Ectodermal cell (in vitro differentiated cells): ENCODE results near the gene C11orf91. TPM values are rescaled to one million over a fixed set of nuclear protein-coding genes. Genes with fewer than 3 reads are reported as not detected.

Experiments
- H3K27ac ChIP-seq: 2 replicates; pipeline ENCODE4 v1.7.0; 2013; ENCODE audit warnings: mild to moderate bottlenecking, low read depth, low read length; ENCODE audit not compliant: insufficient read depth, poor library complexity, severe bottlenecking
- H3K27me3 ChIP-seq: 2 replicates; pipeline ENCODE4 v1.7.0; 2013; ENCODE audit warnings: mild to moderate bottlenecking, low read length; ENCODE audit not compliant: insufficient read depth, control insufficient read depth, poor library complexity, severe bottlenecking
- H3K36me3 ChIP-seq: one replicate; pipeline ENCODE4 v1.7.0; 2013; ENCODE audit warnings: low read length; ENCODE audit not compliant: control insufficient read depth, insufficient read depth
- H3K4me1 ChIP-seq: one replicate; pipeline ENCODE4 v1.7.0; 2013; ENCODE audit warnings: low read length; ENCODE audit not compliant: control insufficient read depth, insufficient read depth
- H3K4me3 ChIP-seq: 2 replicates; pipeline ENCODE4 v1.7.0; 2013; ENCODE audit warnings: low read depth, low read length, control low read depth; ENCODE audit not compliant: insufficient read depth
- H3K9me3 ChIP-seq: 2 replicates; pipeline ENCODE4 v1.7.0; 2013; ENCODE audit warnings: mild to moderate bottlenecking, low read length, moderate library complexity; ENCODE audit not compliant: control insufficient read depth
- WGBS, 2 experiments: methylation state at CpG; one replicate each; pipeline ENCODE4 v1.1.7; 2013; ENCODE audit warnings: missing lambda C conversion rate in 2 of 2; 5-methylcytosine and 5-hydroxymethylcytosine counted together
- polyA plus RNA-seq, 4 experiments: library from polyadenylated mRNA; stranded (reverse); fragments of 50-300 nt; gene quantifications; one replicate each; pipeline ENCODE4 v1.2.3, GENCODE V29; 2013

Gene C11orf91, protein sequence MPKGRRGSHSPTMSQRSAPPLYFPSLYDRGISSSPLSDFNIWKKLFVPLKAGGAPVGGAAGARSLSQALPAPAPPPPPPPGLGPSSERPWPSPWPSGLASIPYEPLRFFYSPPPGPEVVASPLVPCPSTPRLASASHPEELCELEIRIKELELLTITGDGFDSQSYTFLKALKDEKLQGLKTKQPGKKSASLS
- not detected for polyA plus RNA-seq (2013, experiment 1 of 4)
- not detected for polyA plus RNA-seq (2013, experiment 2 of 4)
- polyA plus RNA-seq (2013, experiment 3 of 4): 0.64 TPM
- 0.85 TPM for polyA plus RNA-seq (2013, experiment 4 of 4)

DNA sequence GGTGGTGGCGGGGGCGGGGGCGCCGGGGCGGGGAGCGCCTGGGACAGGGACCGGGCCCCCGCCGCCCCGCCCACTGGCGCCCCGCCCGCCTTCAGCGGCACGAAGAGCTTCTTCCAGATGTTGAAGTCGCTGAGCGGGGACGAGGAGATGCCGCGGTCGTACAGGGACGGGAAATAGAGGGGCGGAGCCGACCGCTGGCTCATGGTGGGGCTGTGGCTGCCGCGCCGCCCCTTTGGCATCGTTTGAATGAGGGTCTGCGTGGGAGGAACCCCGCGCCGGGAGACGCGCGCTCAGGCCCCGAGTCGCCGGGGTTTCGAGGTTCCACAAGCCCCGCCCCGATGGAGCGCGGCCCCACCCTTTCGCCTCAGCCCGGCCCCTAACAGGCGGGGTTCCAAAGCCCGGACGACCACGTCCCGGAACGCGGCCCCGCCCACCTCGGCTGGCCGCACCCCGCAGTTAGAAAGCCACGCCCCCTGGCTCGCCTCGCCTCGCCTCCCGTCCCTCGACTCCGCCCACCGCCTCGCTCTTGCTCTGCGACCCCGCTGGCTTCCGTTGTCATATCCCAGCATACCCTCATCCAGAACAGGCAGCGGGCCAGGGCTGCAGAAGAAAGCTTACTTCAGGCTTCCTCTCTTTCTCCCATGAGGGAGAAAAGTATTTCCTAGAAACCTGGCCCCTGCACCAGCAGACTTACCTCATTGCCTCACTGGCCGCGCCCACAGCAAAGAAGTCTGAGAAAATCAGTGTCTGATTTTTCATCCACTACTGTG is at the start of gene C11orf91:
C11orf91 (minus strand) TSS at position 325 of the 770 bp plus-strand sequence; CDS start at position 239, 86 bp downstream.
- Histone ChIP-seq H3K4me3 (peak within 1 kb of the TSS; percentile 56), H3K9me3 (no peaks in the 10 kb centered on the region), H3K27ac (no peak within 1 kb of the TSS), H3K27me3 (peaks cover 6% of the 10 kb centered on the region), H3K36me3 (no peaks in the 10 kb centered on the region), H3K4me1 (peaks cover 10% of the 10 kb centered on the region)
- 1 to 2% methylated on average over 72 of the region's 72 CpGs for WGBS, 2 experiments

DNA sequence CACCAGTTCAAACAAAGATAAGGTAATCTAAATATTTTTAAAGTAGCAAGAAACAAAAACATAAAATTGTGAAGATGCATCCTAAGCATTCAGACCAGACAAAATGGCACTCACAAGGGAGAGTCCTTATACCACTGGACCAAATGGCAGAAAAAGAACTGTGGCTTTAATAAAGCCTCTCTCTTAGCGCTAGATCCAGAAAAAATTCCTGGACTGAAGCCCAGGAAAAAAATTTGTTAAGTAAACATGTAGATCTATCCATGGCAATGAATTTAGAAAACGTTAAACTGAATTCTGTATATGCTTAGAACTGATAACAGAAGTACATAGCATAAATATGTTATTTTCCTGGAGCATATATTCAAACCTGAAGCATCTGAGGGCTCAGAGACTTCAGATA is 47.4 kb upstream of the C11orf91 start:
- 100% methylated on average over 2 of the region's 2 CpGs for WGBS, 2 experiments
- no peak overlapping the region for H3K4me3 ChIP-seq
- no peaks in the 10 kb centered on the region for H3K4me1 ChIP-seq
- no peak overlapping the region for H3K27ac ChIP-seq
- no peaks in the 10 kb centered on the region for H3K27me3 ChIP-seq
- no peaks in the 10 kb centered on the region for H3K36me3 ChIP-seq
- no peaks in the 10 kb centered on the region for H3K9me3 ChIP-seq

DNA sequence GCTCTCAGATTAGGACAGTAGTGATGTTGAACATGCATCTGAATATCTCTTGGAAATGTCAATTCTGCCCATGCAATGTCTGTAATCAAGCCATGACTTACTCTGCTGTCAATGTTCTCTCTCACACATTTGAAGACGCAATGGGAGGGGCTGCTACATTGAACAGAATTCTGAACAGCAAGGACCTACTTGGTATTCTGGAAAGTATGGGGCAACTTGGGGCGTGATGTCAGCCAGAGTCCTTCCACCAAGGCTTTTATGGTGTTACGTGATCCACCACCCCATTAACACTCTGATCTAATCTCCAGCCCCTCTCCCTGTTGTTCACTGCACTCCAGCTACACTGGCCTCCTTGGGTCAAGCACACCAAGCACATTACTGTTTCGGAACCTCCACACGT is 42.7 kb upstream of the C11orf91 start:
- H3K36me3 ChIP-seq: no peaks in the 10 kb centered on the region
- WGBS, 2 experiments: 91 to 94% methylated on average over 5 of the region's 5 CpGs

DNA sequence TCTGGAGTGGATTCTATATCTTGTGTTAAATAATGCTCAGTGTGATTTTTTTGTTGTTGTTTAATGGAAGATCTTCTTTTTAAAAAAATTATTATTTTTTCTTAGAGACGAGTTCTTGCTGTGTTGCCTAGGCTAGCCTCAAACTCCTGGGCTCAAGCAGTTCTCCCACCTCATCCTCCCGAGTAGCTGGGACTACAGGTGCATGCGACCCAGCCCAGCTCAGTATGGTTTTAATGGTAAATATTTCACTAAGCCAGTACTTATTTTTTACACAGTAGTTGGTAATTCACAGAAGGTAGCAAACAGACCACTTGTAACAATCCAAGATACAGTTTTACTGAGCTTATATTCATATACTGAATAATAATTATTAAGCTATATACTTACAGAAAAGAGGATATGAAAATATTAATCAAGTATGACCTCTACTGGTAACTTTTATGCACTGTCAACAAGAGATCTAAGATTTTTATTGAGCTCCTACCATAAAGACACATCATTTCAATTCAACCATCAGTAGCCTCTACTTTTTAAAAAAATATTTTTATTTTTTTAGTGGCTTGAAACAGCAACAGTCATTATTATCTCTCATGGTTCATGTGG is 41.7 kb upstream of the C11orf91 start:
- 100% methylated on average over 2 to 3 of the region's 3 CpGs for WGBS, 2 experiments
- no peaks in the 10 kb centered on the region for H3K36me3 ChIP-seq

More for the DNA sequence above, 42.7 kb upstream of the C11orf91 start:
- Histone ChIP-seq H3K4me3 (no peak overlapping the region), H3K9me3 (no peaks in the 10 kb centered on the region), H3K27ac (no peak overlapping the region), H3K27me3 (no peaks in the 10 kb centered on the region), H3K4me1 (no peaks in the 10 kb centered on the region)

DNA sequence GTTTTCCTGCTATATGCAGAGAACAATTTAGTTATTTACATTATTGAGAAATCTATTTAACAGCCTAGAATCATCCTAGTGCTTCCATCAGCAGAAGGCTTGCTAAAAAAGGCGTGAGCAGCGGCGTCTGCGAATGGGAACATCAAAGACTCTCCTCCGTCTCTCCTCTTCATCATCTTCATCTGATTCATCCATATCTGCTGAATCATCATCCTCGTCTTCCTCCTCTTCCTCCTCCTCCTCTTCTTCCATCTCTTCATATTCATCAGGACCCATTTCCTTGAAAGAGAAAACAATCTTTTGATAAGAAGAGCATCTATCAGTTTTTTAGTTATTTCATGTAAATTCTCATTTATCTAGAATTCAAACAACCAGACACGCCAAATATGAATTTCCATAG is 41.2 kb upstream of the C11orf91 start:
- WGBS, 2 experiments: 94 to 95% methylated on average over 7 of the region's 7 CpGs
- Histone ChIP-seq H3K9me3 (no peaks in the 10 kb centered on the region), H3K27ac (no peak overlapping the region), H3K27me3 (no peaks in the 10 kb centered on the region), H3K4me1 (peaks cover 4% of the 10 kb centered on the region), H3K4me3 (no peak overlapping the region), H3K36me3 (no peaks in the 10 kb centered on the region)

More for the DNA sequence above, 41.7 kb upstream of the C11orf91 start:
- Histone ChIP-seq H3K27ac (no peak overlapping the region), H3K9me3 (no peaks in the 10 kb centered on the region), H3K4me1 (no peaks in the 10 kb centered on the region), H3K4me3 (no peak overlapping the region), H3K27me3 (no peaks in the 10 kb centered on the region)

DNA sequence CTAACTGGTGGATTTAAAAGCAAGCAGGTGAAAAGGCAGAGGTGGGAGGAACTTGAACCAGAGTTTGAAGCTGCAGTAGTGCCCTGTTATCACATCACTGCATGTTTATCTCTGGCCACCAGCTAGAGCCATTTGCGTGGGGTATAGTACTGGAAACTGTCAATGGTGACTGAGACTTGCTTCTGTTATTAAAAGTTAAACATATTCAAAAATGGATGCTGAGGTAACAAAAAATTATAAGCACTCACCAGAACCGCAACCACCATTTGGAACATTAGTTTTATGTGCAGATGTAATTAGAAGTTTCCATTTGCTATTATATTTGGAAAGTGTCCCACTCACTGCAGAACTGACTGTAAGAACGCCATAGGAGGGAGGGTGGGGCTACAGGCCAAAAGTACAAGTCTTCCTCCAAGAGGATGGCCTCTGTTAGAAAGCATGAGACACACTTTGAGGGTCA is 36.8 kb upstream of the C11orf91 start:
- Histone ChIP-seq H3K36me3 (no peaks in the 10 kb centered on the region), H3K9me3 (no peaks in the 10 kb centered on the region), H3K27ac (no peak overlapping the region), H3K27me3 (peaks cover 16% of the 10 kb centered on the region), H3K4me1 (peaks cover 18% of the 10 kb centered on the region), H3K4me3 (no peak overlapping the region)
- WGBS, 2 experiments: 91 to 93% methylated on average over 3 of the region's 3 CpGs

DNA sequence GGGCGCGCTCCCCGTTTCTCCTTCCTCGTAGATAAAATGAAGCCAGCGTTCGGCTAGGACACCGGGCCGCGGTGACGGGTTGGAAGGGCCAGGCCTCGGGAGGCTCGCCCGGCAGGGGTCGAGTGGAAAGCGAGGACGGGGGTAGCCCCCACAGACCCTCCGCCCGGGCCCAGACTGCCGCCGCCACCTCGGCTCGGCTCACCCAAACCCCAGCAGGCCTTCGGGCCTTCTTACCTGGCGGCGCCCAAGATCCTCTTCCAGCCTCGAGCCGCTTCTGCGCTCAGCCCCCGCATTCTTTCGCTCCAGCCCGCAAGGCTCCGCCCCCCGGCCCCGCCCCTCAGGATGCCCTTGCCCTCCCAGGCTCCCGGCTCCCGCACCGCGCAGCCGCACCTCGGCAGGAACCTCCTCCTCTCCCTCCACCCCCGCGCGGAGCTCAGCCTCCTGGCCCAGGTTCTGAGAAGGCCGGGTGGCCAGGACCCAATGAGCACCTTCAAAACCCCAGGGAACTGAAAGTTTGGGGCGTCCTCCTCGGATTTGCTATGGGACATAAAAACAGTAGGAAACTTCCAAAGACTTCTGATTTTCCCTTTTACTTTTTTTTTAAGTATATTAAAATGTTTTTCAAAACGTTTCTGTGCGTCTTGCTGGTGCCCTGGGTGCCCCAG is 35.7 kb upstream of the C11orf91 start, which contains the start of gene CD59:
CD59 (minus strand) TSS at position 276 of the 665 bp plus-strand sequence. CDS start 13,978 bp downstream, outside the sequence.
- Histone ChIP-seq H3K9me3 (no peaks in the 10 kb centered on the region), H3K4me3 (peak within 1 kb of the TSS; percentile 74), H3K4me1 (peaks cover 18% of the 10 kb centered on the region), H3K27ac (no peak within 1 kb of the TSS), H3K36me3 (no peaks in the 10 kb centered on the region), H3K27me3 (peaks cover 16% of the 10 kb centered on the region)
- WGBS, 2 experiments: 1 to 2% methylated on average over 48 of the region's 48 CpGs

DNA sequence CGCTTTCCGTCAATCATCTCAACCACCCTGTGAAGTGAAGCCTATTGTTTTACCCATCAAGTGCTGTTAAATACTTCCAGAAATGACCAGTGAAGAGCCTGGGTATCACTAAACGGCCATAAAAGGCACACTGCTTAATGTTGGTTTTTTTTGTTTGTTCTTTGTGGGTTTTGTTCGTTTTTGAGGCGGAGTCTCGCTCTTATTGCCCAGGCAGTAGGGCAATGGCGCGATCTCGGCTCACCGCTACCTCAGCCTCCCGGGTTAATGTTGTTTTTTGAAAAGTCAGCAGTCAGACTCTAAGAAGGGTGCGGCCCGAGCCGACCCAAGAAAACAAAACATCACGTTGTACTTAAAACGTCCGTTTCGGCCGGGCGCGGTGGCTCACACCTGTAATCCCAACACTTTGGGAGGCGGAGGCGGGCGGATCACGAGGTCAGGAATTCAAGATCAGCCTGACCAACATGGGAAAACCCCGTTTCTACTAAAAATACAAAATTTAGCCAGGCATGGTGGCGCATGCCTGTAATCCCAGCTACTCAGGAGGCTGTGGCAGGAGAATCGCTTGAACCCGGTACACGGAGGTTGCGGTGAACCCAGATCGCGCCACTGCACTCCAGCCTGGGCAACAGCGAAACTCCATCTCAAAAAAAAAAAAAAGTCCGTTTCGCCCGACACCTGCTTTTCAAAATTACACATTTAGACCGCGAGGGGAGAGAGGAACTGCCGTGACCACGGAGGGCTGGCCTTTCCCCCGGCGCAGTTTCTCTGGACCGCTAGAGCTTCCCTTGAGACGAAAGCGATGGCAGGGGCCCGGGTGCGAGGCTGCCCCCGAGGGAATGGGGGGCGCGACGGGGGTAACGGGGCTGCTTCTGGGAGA is 34.9 kb upstream of the C11orf91 start:
- no peaks in the 10 kb centered on the region for H3K36me3 ChIP-seq
- H3K4me3 ChIP-seq: peak overlapping the region; percentile 74
- WGBS, 2 experiments: 5 to 6% methylated on average over 53 of the region's 53 CpGs
- peaks cover 18% of the 10 kb centered on the region for H3K4me1 ChIP-seq
- H3K27ac ChIP-seq: no peak overlapping the region
- peaks cover 16% of the 10 kb centered on the region for H3K27me3 ChIP-seq
- H3K9me3 ChIP-seq: no peaks in the 10 kb centered on the region
